Measurements from ENCODE around the gene PDGFA. TPM values are rescaled to one million over a fixed set of nuclear protein-coding genes. Genes with fewer than 3 reads are reported as not detected.

Gene PDGFA
- total RNA-seq, 2 experiments from 2014 or later: not detected

DNA sequence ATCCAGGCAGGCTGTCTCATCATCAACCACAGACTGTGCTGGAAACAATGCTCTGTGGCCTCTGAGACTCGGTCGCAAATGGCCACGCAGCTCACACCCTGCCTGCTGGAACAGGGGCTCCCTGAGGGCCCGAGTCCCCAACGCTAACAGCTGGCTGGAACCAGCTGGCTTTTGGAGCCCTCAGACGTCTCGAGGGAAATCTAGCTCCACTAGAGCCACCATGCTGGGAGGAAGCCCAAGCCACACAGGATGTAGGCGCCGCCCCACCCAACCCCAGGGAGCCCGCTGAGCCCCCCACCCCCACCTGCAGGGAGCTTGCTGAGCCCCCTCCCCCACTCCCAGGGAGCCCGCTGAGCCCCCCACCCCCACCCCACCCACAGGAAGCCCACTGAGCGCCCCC, 21.4 kb upstream of the PDGFA start:
- CTCF ChIA-PET (ENCODE audit: unreplicated experiment): no interaction called here
- TF ChIP-seq, protein P1, sequence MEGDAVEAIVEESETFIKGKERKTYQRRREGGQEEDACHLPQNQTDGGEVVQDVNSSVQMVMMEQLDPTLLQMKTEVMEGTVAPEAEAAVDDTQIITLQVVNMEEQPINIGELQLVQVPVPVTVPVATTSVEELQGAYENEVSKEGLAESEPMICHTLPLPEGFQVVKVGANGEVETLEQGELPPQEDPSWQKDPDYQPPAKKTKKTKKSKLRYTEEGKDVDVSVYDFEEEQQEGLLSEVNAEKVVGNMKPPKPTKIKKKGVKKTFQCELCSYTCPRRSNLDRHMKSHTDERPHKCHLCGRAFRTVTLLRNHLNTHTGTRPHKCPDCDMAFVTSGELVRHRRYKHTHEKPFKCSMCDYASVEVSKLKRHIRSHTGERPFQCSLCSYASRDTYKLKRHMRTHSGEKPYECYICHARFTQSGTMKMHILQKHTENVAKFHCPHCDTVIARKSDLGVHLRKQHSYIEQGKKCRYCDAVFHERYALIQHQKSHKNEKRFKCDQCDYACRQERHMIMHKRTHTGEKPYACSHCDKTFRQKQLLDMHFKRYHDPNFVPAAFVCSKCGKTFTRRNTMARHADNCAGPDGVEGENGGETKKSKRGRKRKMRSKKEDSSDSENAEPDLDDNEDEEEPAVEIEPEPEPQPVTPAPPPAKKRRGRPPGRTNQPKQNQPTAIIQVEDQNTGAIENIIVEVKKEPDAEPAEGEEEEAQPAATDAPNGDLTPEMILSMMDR (conservative IDR thresholded peaks at IDR 0.05; ENCODE audit: low read length): no peak
- H3K9me2 ChIP-seq (ENCODE audit: insufficient read depth, low read length): no peaks in the 10 kb centered on the region
- no peaks in the 10 kb centered on the region for H4K20me1 ChIP-seq (ENCODE audit: insufficient read depth, low read length)
- H3K79me2 ChIP-seq (ENCODE audit: insufficient read depth, low read depth, low read length): no peaks in the 10 kb centered on the region
- BruUV-seq (replicated peaks): no TSS peak
- no peak overlapping the region for H2AFZ ChIP-seq (ENCODE audit: low read length)
- H3K4me2 ChIP-seq (ENCODE audit: low read length): no peak overlapping the region
- H3K36me3 ChIP-seq (ENCODE audit: insufficient read depth, low read length): no peaks in the 10 kb centered on the region
- H3K4me3 ChIP-seq (ENCODE audit: low read depth, low read length, poor library complexity, severe bottlenecking): no peak overlapping the region
- intact Hi-C loops (cut with micrococcal nuclease; ENCODE audit: unreplicated experiment): no loop called here
- POLR2A ChIA-PET: no interaction called here
- no peaks in the 10 kb centered on the region for H3K9me3 ChIP-seq (ENCODE audit: low read length)
- H3K27ac ChIP-seq (ENCODE audit: low read depth, low read length, poor library complexity, severe bottlenecking): no peak overlapping the region
- DNase-seq (ENCODE audit: low spot score): no peak
- H3K4me1 ChIP-seq (ENCODE audit: insufficient read depth, low read length, poor library complexity, severe bottlenecking): no peaks in the 10 kb centered on the region

DNA sequence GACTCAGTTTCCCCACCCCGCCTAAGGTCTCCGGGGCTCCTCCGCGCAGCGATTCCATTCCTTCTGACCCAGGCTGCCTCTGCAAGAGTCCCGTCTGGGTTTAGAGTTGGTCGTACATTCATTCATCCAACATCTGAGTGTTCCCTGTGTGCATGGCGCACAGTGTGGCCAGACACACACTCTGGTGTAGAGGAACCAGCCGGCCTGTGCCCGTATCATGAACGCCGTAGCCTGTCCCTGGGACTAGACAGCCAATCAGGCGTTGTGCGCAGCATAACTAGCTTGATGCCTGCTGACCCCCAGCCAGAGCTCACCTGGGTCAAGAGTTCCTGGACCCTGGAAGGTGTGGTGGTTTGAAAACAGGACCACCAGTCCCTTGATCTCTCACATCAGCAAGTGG, 20.9 kb upstream of the PDGFA start:
- DNase-seq (ENCODE audit: low spot score): no peak
- no TSS peak for BruUV-seq (replicated peaks)
- no peaks in the 10 kb centered on the region for H3K9me3 ChIP-seq (ENCODE audit: low read length)
- POLR2A ChIA-PET: no interaction called here
- H4K20me1 ChIP-seq (ENCODE audit: insufficient read depth, low read length): no peaks in the 10 kb centered on the region
- H3K4me3 ChIP-seq (ENCODE audit: low read depth, low read length, poor library complexity, severe bottlenecking): no peak overlapping the region
- CTCF ChIA-PET (ENCODE audit: unreplicated experiment): no interaction called here
- H3K4me2 ChIP-seq (ENCODE audit: low read length): no peak overlapping the region
- no peaks in the 10 kb centered on the region for H3K4me1 ChIP-seq (ENCODE audit: insufficient read depth, low read length, poor library complexity, severe bottlenecking)
- H3K27ac ChIP-seq (ENCODE audit: low read depth, low read length, poor library complexity, severe bottlenecking): no peak overlapping the region
- no peaks in the 10 kb centered on the region for H3K9me2 ChIP-seq (ENCODE audit: insufficient read depth, low read length)
- TF ChIP-seq, protein P1 (conservative IDR thresholded peaks at IDR 0.05; ENCODE audit: low read length): no peak
- no peak for TF ChIP-seq EZH2phosphoT487 (IDR thresholded peaks at IDR 0.05; ENCODE audit: borderline replicate concordance, low read depth, low read length)
- intact Hi-C loops (cut with micrococcal nuclease; ENCODE audit: unreplicated experiment): no loop called here
- H2AFZ ChIP-seq (ENCODE audit: low read length): no peak overlapping the region
- H3K79me2 ChIP-seq (ENCODE audit: insufficient read depth, low read depth, low read length): no peaks in the 10 kb centered on the region
- H3K36me3 ChIP-seq (ENCODE audit: insufficient read depth, low read length): no peaks in the 10 kb centered on the region

DNA sequence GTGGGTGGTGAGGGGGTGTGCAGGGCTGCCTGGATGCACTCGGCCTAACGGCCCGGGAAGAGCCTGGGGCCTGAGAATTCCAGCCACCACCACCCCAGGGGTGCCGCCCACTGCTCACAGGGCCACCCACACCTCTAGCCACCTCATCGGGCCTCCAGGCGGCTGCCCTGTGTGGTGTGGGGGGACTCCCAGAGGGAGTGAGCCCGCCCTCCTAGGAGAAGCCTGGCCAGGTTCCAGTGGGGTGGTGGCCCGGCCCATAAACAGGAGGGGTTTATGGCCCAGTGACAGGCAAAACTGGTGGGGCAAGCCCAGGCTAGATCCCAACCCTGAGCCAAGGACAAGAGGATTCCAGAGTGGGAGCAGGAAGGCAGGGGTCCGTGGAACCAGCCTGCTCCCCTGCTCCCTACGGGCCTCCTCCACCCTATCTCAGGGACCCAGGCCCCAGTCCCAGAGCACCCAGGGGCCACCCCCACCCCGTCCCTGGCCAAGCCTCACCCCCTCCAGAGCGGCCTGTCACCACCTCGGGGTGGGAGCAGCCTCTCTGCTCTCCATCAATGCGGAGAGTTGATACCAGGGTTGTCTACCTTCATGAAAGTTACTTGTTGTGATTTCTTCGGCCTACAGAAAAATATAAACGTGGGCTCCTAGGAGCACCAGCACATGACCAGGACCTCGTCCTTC, 20.2 kb upstream of the PDGFA start:
- Histone ChIP-seq H3K27ac (ENCODE audit: low read depth, low read length, poor library complexity, severe bottlenecking) (no peak overlapping the region), H3K4me1 (ENCODE audit: insufficient read depth, low read length, poor library complexity, severe bottlenecking) (no peaks in the 10 kb centered on the region), H3K9me3 (ENCODE audit: low read length) (no peaks in the 10 kb centered on the region), H3K9me2 (ENCODE audit: insufficient read depth, low read length) (no peaks in the 10 kb centered on the region), H2AFZ (ENCODE audit: low read length) (no peak overlapping the region), H3K36me3 (ENCODE audit: insufficient read depth, low read length) (no peaks in the 10 kb centered on the region), H3K79me2 (ENCODE audit: insufficient read depth, low read depth, low read length) (no peaks in the 10 kb centered on the region), H4K20me1 (ENCODE audit: insufficient read depth, low read length) (no peaks in the 10 kb centered on the region), H3K4me2 (ENCODE audit: low read length) (no peak overlapping the region), H3K4me3 (ENCODE audit: low read depth, low read length, poor library complexity, severe bottlenecking) (no peak overlapping the region)
- BruUV-seq (replicated peaks): no TSS peak
- CTCF ChIA-PET (ENCODE audit: unreplicated experiment): no interaction called here
- TF ChIP-seq EZH2phosphoT487 (IDR thresholded peaks at IDR 0.05; ENCODE audit: borderline replicate concordance, low read depth, low read length): no peak
- TF ChIP-seq, protein P1 (conservative IDR thresholded peaks at IDR 0.05; ENCODE audit: low read length): no peak
- DNase-seq (ENCODE audit: low spot score): no peak
- POLR2A ChIA-PET: interaction anchor here (0.5 kb wide), 1 partner anchor 745 kb away, joined by 3 read pairs; no protein-coding TSS in a partner anchor
- intact Hi-C loops (cut with micrococcal nuclease; ENCODE audit: unreplicated experiment): no loop called here
